Rectal smooth muscle tissue (tissue), 1 donor: ENCODE measurements around the gene HAL.
A peak's percentile ranks its signal among the peaks of the same experiment; 100 is the strongest.

ENCODE experiments used
- H3K27ac ChIP-seq: one replicate; pipeline ENCODE4 v1.7.0; 2013; ENCODE audit warnings: low read depth, low read length, inconsistent platforms
- H3K27me3 ChIP-seq: one replicate; pipeline ENCODE4 v1.7.0; 2013; ENCODE audit warnings: low read length; ENCODE audit not compliant: control insufficient read depth, insufficient read depth
- H3K36me3 ChIP-seq: one replicate; pipeline ENCODE4 v1.7.0; 2013; ENCODE audit warnings: low read length; ENCODE audit not compliant: control insufficient read depth, insufficient read depth
- H3K4me1 ChIP-seq: one replicate; pipeline ENCODE4 v1.7.0; 2013; ENCODE audit warnings: low read length; ENCODE audit not compliant: control insufficient read depth, insufficient read depth
- H3K4me3 ChIP-seq: one replicate; pipeline ENCODE4 v1.7.0; 2013; ENCODE audit warnings: low read length
- H3K9ac ChIP-seq: one replicate; pipeline ENCODE4 v1.7.0; 2013; ENCODE audit warnings: low read length

Gene HAL

DNA sequence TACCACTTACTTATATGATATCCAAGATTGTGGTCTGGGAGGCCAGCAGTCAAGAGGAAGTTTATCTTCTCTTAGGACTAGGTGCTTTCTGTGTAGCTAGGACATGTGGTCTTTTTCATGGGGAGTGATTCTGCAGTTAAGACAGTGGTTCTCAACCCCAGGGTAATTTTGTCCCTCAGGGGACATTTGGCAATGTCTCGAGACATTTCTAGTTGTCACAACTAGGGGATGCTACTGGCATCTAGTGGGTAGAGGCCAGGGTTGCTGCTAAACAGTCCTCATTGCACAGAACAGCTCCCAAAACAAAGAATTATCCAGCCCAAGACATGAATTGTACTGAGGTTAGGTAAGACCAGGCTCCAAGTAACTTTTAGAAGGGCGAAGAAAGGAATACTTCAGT is 33.0 kb downstream of the HAL start:
- Histone ChIP-seq H3K9ac (no peak overlapping the region), H3K27me3 (no peaks in the 10 kb centered on the region), H3K4me3 (no peak overlapping the region), H3K36me3 (no peaks in the 10 kb centered on the region), H3K4me1 (no peaks in the 10 kb centered on the region), H3K27ac (no peak overlapping the region)

DNA sequence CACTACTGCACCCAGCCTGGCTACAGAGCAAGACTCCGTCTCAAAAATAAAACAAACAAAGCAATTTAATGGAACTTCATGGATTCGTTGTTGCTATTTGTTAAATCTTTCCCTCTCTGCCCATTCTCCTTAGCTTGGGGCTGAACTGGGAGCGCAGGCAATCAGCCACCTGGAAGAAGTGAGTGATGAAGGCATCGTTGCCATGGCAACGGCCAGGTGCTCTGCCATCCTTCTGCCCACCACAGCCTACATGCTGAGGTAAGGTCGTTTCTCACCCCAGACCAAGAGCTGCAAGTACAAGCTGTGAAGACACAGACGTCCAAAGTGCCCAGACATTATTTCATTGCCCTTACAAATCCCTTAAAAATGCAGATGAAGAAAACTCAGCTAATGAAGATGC is 33.9 kb downstream of the HAL start:
- Histone ChIP-seq H3K27ac (no peak overlapping the region), H3K9ac (no peak overlapping the region), H3K4me3 (no peak overlapping the region), H3K36me3 (no peaks in the 10 kb centered on the region), H3K27me3 (no peaks in the 10 kb centered on the region), H3K4me1 (no peaks in the 10 kb centered on the region)

DNA sequence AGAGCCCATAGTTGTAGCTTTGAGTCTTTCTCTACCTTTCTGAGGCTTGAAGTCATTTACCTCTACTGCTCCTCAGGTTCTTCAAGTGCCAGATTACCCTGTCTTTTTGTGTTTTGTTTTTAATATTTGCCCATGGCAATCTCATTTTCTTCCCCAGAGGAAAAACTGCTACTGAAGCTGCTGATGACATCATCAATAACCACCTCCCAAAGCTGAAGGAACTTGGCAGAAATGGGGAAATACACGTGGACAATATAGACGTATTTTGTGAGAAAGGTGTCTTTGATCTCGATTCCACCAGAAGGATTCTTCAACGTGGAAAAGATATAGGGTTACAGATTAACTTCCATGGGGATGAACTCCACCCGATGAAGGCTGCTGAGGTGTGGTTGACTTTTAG is 35.9 kb downstream of the HAL start:
- H3K9ac ChIP-seq, result no peak overlapping the region
- no peak overlapping the region for H3K27ac ChIP-seq
- no peaks in the 10 kb centered on the region for H3K36me3 ChIP-seq
- H3K4me3 ChIP-seq, result no peak overlapping the region
- no peaks in the 10 kb centered on the region for H3K27me3 ChIP-seq
- H3K4me1 ChIP-seq, result no peaks in the 10 kb centered on the region

DNA sequence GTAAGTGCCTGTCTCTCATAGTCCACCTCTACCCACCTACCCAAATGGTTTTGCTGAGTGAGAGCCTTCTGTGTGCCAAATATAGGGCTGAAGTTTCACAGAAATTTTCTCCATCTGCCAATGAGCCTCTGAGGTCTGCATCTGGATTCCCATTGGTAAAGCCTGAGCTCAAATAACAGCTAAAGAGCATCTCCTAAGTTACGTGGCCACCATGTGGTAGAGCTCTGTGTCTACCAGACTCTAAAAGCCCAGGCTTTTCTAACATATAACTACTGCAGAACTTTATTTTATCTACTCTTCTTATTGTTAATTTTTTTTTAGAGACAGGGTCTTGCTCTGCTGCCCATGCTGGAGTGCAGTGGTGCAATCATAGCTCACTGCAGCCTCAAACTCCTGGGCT is 37.0 kb downstream of the HAL start:
- Histone ChIP-seq H3K4me3 (no peak overlapping the region), H3K27me3 (no peaks in the 10 kb centered on the region), H3K9ac (no peak overlapping the region), H3K4me1 (no peaks in the 10 kb centered on the region), H3K27ac (no peak overlapping the region), H3K36me3 (no peaks in the 10 kb centered on the region)

DNA sequence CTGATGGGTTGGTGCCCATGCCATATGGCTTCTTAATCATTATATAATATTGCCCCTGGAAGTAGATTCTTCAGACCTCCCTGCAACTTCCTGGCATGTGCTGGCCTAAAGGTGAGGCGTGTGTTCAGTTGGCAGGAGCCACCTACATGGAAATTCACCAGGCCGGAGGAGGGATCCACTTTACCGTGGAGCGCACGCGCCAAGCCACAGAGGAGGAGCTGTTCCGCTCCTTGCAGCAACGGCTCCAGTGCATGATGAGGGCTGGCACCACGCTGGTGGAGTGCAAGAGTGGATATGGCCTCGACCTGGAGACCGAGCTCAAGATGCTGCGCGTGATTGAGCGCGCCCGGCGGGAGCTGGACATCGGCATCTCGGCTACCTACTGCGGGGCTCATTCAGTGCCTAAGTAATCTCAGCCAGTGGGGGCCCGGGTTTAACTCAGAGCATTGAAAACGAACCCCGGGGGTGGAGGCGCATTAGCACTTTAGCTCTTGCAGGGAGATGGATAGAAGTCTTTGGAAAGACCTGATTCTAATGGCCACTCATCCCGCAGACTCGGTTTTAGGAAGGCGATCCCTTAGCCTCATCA is 39.5 kb downstream of the HAL start:
- Histone ChIP-seq H3K27ac (no peak overlapping the region), H3K9ac (no peak overlapping the region), H3K4me1 (no peaks in the 10 kb centered on the region), H3K4me3 (no peak overlapping the region), H3K36me3 (no peaks in the 10 kb centered on the region), H3K27me3 (no peaks in the 10 kb centered on the region)

DNA sequence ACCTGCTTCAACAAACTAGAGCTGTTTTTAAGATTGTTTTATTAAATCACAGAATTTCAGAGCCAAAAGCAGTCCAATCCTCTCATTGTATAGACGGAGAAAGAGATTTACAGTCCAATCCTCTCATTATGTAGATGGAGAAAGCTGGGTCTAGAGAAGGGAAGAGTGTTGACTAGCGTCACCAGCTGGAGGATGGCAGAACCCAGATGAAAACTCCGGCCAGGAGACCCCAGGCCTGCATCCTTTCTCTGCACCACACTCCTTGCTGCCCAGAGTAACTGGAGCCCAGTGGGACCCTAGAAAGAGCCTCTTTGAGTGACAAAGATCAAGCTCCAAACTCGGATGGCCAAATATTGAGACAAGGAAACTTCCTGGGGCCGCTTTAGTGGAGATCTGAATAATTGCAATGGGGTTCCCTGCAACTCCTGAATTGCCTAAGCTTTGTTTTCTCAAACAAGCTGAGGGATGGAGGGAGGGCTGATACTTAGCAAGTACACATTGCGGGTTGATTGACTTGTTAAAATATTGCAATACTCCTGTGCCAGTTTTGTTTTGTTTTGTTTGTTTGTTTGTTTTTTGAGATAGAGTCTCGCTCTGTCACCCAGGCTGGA is 40.5 kb downstream of the HAL start:
- Histone ChIP-seq H3K27ac (no peak overlapping the region), H3K4me1 (no peaks in the 10 kb centered on the region), H3K4me3 (no peak overlapping the region), H3K36me3 (no peaks in the 10 kb centered on the region), H3K9ac (no peak overlapping the region), H3K27me3 (no peaks in the 10 kb centered on the region)

DNA sequence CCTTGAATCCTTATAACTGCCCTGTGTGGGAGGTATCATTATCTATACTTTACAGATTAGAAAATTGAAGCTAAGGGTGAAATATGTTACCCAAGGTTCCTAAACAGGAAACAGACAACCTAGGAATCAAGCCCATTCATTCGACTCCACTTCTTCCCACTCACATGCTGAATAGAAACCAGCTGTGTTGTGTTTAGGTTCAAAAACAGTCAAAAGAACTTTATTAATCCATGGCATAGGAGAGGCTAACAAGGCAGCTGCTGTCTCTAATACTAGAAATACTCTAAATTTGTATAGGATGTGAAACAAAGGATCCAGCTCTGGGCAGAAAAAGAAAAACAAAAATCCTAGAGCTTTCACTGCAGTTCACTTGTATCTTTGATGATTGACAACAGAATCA is 43.1 kb downstream of the HAL start:
- Histone ChIP-seq H3K4me1 (no peaks in the 10 kb centered on the region), H3K4me3 (no peak overlapping the region), H3K9ac (no peak overlapping the region), H3K27me3 (no peaks in the 10 kb centered on the region), H3K27ac (no peak overlapping the region), H3K36me3 (no peaks in the 10 kb centered on the region)

DNA sequence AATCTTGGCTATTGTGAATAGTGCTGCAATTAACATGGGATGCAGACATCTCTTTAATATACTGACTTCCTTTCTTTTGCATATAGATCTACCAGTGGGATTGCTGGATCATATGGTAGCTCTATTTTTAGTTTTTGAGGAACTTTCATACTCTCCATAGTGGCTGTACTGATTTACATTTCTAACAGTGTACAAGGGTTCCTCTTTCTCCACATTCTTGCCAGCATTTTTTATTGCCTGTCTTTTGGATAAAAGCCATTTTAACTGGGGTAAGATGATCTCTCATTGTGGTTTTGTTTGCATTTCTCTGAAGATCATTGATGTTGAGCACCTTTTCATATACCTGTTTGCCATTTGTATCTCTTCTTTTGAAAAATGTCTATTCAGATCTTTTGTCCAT is 44.6 kb downstream of the HAL start:
- Histone ChIP-seq H3K4me1 (no peaks in the 10 kb centered on the region), H3K27ac (no peak overlapping the region), H3K27me3 (no peaks in the 10 kb centered on the region), H3K4me3 (no peak overlapping the region), H3K36me3 (no peaks in the 10 kb centered on the region), H3K9ac (no peak overlapping the region)

DNA sequence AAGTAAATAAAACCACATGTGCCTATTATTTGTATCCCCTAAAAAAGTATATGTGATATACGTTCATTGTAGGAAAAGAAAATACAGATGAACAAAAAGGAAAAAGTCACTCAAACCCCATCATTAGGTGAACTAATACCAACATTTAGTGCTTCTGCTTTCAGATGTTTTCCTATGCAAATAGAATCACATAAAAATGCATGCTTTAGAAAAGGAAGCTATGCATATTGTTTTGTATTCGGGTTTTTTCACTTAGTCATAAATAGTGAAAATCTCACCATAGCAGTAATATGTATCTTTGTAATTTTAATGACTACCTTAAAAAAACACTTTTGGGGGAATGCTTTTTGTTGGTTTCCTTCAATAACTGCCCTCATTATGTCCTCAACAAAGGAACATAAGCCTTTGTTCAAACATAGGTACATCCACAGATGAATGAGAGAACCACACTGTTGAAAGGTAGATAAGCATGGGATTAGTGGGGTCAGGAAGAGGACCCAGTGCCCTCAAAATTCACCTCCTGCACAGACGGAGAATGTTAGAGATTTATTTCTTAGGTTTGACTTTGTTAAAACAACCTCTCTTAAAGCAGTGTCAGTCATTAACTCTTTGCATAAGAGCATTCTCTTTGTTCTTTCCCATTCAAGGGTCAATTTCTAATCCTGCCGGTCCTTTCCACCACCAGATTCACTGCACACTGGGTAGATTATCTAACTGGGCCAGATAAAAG is 46.5 kb downstream of the HAL start:
- no peak overlapping the region for H3K9ac ChIP-seq
- no peaks in the 10 kb centered on the region for H3K27me3 ChIP-seq
- no peak overlapping the region for H3K4me3 ChIP-seq
- H3K4me1 ChIP-seq, result no peaks in the 10 kb centered on the region
- no peak overlapping the region for H3K27ac ChIP-seq
- H3K36me3 ChIP-seq, result no peaks in the 10 kb centered on the region

DNA sequence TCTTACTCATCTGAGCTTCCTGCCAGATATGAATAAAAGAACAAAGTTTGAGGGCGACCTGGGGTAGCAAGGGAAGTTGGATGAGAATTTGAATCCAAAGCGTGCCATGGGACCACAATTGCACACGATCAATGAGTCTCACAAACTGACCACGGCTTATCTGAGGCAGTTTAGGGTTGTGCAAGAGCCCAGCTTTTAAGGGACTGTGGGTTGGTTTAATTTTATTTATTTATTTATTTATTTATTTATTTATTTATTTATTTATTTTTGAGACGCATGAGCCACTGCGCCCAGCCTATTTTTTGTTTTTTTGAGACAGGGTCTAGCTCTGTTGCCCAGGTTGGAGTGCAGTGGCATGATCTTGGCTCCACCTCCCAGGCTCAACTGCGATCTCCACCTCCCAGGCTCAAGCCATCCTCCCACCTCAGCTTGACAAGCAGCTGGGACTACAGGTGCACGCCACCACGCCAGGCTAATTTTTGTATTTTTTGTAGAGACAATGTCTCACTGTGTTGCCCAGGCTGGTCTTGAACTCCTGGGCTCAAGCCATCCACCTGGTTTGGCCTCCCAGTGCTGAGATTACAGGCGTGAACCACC is 51.9 kb downstream of the HAL start:
- Histone ChIP-seq H3K27ac (no peak overlapping the region), H3K27me3 (no peaks in the 10 kb centered on the region), H3K9ac (no peak overlapping the region), H3K36me3 (no peaks in the 10 kb centered on the region), H3K4me1 (no peaks in the 10 kb centered on the region), H3K4me3 (no peak overlapping the region)

DNA sequence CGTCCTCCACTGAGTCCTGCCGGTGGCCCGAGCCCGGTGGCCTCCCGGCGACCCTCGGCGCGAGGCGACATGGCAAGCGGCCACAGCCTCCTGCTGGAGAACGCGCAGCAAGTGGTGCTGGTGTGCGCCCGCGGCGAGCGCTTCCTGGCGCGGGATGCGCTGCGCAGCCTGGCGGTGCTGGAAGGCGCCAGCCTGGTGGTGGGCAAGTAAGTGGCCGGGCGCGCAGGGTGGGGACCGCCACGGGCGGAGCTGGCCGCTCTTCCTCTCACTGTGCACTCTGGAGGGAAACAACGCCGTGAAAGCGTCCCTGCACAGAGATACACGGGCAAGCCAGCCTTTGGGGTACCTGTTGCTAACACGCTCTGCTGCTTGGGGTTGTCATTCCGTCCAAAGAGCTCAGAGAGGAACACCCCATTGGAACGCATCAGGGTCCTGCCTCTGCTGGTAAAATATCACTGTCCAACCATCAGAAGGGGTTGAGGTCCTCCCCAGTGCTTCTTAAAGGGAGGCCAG is 52.8 kb downstream of the HAL start, which contains the start of gene AMDHD1:
TSS of gene AMDHD1 (plus strand) at position 2 of the 513 bp plus-strand sequence. CDS start at position 70, 68 bp downstream.
- Histone ChIP-seq H3K36me3 (no peaks in the 10 kb centered on the region), H3K4me1 (no peaks in the 10 kb centered on the region), H3K27me3 (no peaks in the 10 kb centered on the region), H3K27ac (peak within 1 kb of the TSS; percentile 90), H3K9ac (peak within 1 kb of the TSS; percentile 83), H3K4me3 (peak within 1 kb of the TSS; percentile 92)

DNA sequence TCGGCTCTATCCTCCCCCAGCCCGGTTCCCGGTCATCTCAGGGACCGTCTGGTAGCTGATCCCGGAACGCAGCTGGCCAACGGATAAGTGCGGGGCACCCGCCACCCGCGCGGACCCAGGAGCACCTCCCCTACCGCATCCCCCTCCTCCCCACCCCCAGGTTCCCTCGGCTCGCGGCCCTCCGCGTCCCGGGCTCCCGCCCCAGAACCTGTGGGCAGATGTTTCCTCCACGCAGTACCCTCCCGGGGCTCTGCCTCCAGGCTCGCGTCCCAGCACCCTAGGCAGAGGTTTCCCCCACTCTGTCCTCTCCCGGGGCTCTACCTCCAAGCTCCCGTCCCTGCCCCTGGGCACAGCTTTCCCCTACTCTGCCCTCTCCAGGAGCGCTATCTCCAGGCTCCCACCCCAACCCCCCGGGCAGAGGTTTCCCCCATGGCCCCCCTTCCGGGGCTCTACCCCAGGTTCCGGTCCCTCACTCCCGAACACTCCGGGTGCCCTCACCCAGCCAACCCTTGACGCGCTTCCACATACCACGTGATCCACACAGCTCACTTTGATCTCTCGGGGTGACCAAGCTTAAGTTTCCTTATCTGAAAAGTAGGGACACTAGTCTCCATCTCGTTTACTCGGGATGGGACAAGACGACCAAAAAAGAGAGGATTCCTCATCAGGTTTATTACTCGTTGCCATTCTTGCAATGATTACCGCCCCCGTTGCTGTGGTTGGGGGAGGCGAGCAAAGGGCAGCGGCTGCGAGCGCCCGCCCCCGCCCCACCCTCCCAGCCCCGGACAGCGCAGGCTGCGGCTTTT is 53.4 kb downstream of the HAL start, which contains the start of gene CCDC38:
TSS of gene CCDC38 (minus strand) at position 91 of the 806 bp plus-strand sequence. CDS start 6,105 bp downstream, outside the sequence.
- Histone ChIP-seq H3K4me1 (no peaks in the 10 kb centered on the region), H3K36me3 (no peaks in the 10 kb centered on the region), H3K27ac (peak within 1 kb of the TSS; percentile 90), H3K9ac (peak within 1 kb of the TSS; percentile 83), H3K4me3 (peak within 1 kb of the TSS; percentile 92), H3K27me3 (no peaks in the 10 kb centered on the region)
